GM13976 (cell line): ENCODE measurements around the gene ABTB1.

Experiments
- DNase-seq: peaks from one replicate; pipeline ENCODE4 v3.0.0; 2012; ENCODE audit warnings: low spot score
- CTCF ChIP-seq: IDR thresholded peaks from 2 replicates; pipeline ENCODE4 v1.5.1; 2012; ENCODE audit warnings: borderline replicate concordance, mild to moderate bottlenecking; ENCODE audit not compliant: insufficient read depth; ENCODE audit errors: extremely low read depth, missing control alignments, control extremely low read depth
- in situ Hi-C: fragments of 300-500 bp; cut with MboI; formaldehyde crosslinking; loops from one replicate; pipeline ENCODE4 v1.12.0; 2022; ENCODE audit warnings: low sequenced_read_pairs, mixed read lengths, inconsistent platforms; ENCODE audit not compliant: unreplicated experiment

The ABTB1 gene

GRCh38 chr3:127710155-127710941 is 37.6 kb downstream of the ABTB1 start:
- no peak for DNase-seq
- no peak for TF ChIP-seq CTCF
- in situ Hi-C loops = no loop called here

GRCh38 chr3:127711021-127711695 is 38.4 kb downstream of the ABTB1 start:
- no peak for TF ChIP-seq CTCF
- in situ Hi-C loops = no loop called here
- DNase-seq = no peak

- in situ Hi-C loops = no loop called here
- no peak for TF ChIP-seq CTCF
- DNase-seq = no peak
Measured at GRCh38 chr3:127711896-127712295, 39.1 kb downstream of the ABTB1 start.

- no peak for DNase-seq
- in situ Hi-C loops = no loop called here
- TF ChIP-seq CTCF = no peak
Measured at GRCh38 chr3:127712461-127712860, 39.7 kb downstream of the ABTB1 start.

- in situ Hi-C loops = no loop called here
- no peak for TF ChIP-seq CTCF
- no peak for DNase-seq
Measured at GRCh38 chr3:127712881-127713771, 40.4 kb downstream of the ABTB1 start.

- DNase-seq = no peak
- in situ Hi-C loops = no loop called here
- no peak for TF ChIP-seq CTCF
Measured at GRCh38 chr3:127714125-127714571, 41.4 kb downstream of the ABTB1 start.
